Vagina (tissue), 2 donors: ENCODE results near the gene DGKB.

ENCODE experiments used
- CTCF ChIP-seq, 3 experiments: fragments of 450-650 bp in 2 of 3; fragments of 200-600 bp in 1 of 3; sonication (generic) in 1 of 3; IDR thresholded peaks; one replicate each; pipeline ENCODE4 v1.5.1; 2017 to 2019; ENCODE audit warnings: antibody characterized with exemption in 3 of 3, mild to moderate bottlenecking in 2 of 3, moderate library complexity in 2 of 3
- POLR2AphosphoS5 ChIP-seq, 2 donors: sonication (generic); formaldehyde crosslinking; IDR thresholded peaks; one replicate each; pipeline ENCODE4 v1.9.0; 2017; ENCODE audit warnings: antibody characterized with exemption in 2 of 2, mild to moderate bottlenecking in 2 of 2, low read depth in 1 of 2; ENCODE audit not compliant: insufficient read depth in 1 of 2

- no peak for TF ChIP-seq CTCF (IDR thresholded peaks at IDR 0.05)
- TF ChIP-seq POLR2AphosphoS5 (IDR thresholded peaks at IDR 0.05; ENCODE audit: insufficient read depth in 1 of 2, low read depth in 1 of 2) = no peak
Measured at GRCh38 chr7:14191686-14192098, 710.9 kb downstream of the DGKB start.
